ENCODE data around the gene DTYMK.

DTYMK gene

DNA sequence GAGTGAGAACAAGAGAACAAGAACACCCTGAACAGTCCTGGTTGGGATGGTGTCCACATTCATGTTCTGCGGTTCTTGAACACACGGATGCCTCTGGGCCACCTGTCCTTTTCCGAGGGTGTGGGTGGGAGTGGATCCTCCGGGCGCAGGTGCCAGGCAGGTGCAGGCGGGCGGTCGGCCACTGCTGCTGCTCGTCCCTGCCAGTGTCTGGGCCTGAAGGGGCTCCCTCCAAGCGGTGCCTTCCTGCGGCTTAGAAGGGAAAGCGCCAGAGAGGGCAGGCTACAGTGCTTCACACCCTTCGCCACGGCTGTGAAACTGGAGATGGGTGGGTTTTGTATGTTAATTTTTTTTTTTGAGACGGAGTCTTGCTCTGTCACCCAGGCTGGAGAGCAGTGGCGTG is 39.8 kb upstream of the DTYMK start:
- 97 to 98% methylated on average over 14 to 16 of the region's 16 CpGs for WGBS, 2 experiments (ENCODE audit: insufficient coverage in 2 of 2)
- Histone ChIP-seq H3K36me3 (ENCODE audit: control insufficient read depth, insufficient read depth, low read length) (peaks cover 36% of the 10 kb centered on the region), H3K4me3 (ENCODE audit: extremely low read depth, insufficient read depth, low read length, poor library complexity, severe bottlenecking) (no peak overlapping the region), H3K27ac (ENCODE audit: low read depth, low read length, severe bottlenecking) (no peak overlapping the region), H3K9me3 (ENCODE audit: control insufficient read depth, low read length) (peaks cover 21% of the 10 kb centered on the region), H3K4me1 (ENCODE audit: control insufficient read depth, insufficient read depth, low read length, poor library complexity, severe bottlenecking) (no peaks in the 10 kb centered on the region)

DNA sequence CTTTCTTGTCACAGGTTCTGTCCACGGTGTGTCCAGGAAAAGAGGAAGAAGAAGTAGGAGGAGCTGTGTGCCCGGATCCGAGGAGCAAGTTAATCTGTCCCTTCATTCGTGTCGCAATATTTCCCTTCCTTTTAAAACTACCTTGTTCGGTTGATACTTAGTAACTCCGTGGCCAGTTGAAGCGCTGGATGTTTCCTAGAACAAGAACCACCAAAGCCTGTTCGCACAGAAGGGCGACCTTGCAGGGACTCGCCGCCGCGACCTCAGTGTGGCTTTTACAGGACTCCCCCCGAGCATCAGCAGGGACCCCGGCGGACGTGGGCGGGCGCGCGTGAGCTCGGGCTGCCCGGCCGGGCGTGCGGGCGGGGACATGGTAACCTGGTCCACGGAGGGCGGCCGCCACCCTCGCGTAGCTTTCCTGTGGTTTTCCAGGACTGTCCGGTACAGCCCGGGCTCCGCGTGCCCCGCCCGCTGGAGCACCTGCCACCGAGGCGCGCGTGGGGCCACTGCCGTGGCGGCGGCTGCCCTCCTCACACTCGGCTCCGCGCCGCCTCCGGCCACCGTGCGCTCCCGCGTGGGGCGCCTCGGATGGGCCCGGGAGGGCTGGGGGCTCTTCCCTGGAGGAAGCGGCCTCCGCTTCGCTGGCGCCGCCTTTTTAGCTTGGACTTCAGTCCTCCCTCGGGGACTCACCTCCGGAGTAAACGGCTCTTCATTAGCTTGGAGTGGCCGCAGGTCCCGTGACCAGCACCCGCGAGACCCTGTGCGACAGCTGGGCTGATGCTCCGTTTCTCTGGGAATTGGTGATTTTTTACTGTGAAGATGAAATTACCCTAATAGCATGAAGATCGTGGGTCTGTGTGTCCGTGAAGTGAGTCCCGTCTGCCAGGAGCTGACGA is 38.6 kb upstream of the DTYMK start:
- no peak overlapping the region for H3K27ac ChIP-seq (ENCODE audit: low read depth, low read length, severe bottlenecking)
- H3K4me3 ChIP-seq (ENCODE audit: extremely low read depth, insufficient read depth, low read length, poor library complexity, severe bottlenecking), result no peak overlapping the region
- H3K4me1 ChIP-seq (ENCODE audit: control insufficient read depth, insufficient read depth, low read length, poor library complexity, severe bottlenecking), result no peaks in the 10 kb centered on the region
- H3K9me3 ChIP-seq (ENCODE audit: control insufficient read depth, low read length), result peaks cover 21% of the 10 kb centered on the region
- H3K36me3 ChIP-seq (ENCODE audit: control insufficient read depth, insufficient read depth, low read length), result peaks cover 46% of the 10 kb centered on the region
- WGBS, 2 experiments (ENCODE audit: insufficient coverage in 2 of 2), result 96 to 97% methylated on average over 68 to 76 of the region's 76 CpGs

DNA sequence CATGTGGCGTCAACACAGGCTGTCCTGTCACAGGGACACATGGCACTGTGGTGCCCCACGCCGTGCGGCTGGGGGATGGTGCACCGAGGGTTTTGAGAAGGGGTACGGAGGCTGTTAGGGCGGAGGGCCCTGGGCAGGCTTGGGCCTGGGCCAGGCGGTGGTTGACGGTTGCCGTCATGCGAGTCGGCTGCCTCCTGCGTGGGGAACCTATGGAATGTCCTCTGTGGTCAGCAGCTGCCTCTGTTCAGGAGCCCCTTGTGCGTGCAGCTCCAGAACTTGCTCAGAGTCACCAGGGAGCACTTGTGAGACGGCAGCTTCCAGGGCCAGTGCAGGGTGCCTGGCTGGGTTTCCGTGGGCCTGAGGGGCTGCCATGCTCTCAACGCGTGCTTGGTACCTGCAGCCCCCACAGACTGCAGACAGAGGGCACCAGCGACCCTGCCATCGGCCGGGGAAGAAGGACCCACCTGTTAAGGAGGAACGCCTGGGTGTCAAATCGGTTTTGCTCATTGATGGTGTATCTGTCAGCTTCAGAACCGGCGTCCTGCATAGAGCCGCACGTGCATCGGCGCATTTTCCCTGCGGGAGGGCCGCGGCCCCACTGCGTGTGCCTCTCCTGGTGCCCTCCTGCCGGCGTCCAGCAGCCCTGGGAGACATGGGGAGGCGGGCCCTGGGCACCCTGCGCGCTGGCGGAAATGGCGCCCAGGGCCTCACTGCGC is 37.8 kb upstream of the DTYMK start:
- peaks cover 21% of the 10 kb centered on the region for H3K9me3 ChIP-seq (ENCODE audit: control insufficient read depth, low read length)
- no peak overlapping the region for H3K4me3 ChIP-seq (ENCODE audit: extremely low read depth, insufficient read depth, low read length, poor library complexity, severe bottlenecking)
- no peaks in the 10 kb centered on the region for H3K4me1 ChIP-seq (ENCODE audit: control insufficient read depth, insufficient read depth, low read length, poor library complexity, severe bottlenecking)
- no peak overlapping the region for H3K27ac ChIP-seq (ENCODE audit: low read depth, low read length, severe bottlenecking)
- peaks cover 54% of the 10 kb centered on the region for H3K36me3 ChIP-seq (ENCODE audit: control insufficient read depth, insufficient read depth, low read length)
- WGBS, 2 experiments (ENCODE audit: insufficient coverage in 2 of 2), result 94 to 98% methylated on average over 40 to 41 of the region's 41 CpGs

DNA sequence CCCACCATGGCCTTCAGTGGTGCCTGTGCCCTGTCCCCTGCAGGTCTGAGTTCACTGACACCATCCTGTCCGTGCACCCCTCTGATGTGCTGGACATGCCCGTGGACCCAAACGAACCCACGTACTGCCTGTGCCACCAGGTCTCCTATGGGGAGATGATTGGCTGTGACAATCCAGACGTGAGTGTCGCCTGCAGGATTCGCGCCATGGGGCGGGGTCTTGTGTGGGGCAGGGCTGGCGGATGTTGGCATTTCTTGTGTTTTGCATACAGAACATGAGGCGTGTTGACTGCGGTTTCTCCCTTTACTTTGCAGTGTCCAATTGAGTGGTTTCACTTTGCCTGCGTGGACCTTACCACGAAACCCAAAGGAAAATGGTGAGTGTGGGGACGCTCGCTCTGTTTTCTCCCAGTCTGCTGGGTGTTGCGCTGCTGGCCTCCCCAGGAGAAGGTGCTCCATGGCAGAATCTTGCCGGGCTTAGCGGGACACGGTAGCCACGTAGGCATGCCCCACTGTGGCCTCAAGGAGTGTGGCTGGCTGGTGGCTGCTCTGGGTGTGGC is 36.4 kb upstream of the DTYMK start:
- H3K27ac ChIP-seq (ENCODE audit: low read depth, low read length, severe bottlenecking), result no peak overlapping the region
- H3K4me1 ChIP-seq (ENCODE audit: control insufficient read depth, insufficient read depth, low read length, poor library complexity, severe bottlenecking), result no peaks in the 10 kb centered on the region
- H3K36me3 ChIP-seq (ENCODE audit: control insufficient read depth, insufficient read depth, low read length), result peaks cover 67% of the 10 kb centered on the region
- WGBS, 2 experiments (ENCODE audit: insufficient coverage in 2 of 2), result 93 to 97% methylated on average over 17 to 21 of the region's 21 CpGs
- H3K9me3 ChIP-seq (ENCODE audit: control insufficient read depth, low read length), result peaks cover 21% of the 10 kb centered on the region
- H3K4me3 ChIP-seq (ENCODE audit: extremely low read depth, insufficient read depth, low read length, poor library complexity, severe bottlenecking), result no peak overlapping the region

DNA sequence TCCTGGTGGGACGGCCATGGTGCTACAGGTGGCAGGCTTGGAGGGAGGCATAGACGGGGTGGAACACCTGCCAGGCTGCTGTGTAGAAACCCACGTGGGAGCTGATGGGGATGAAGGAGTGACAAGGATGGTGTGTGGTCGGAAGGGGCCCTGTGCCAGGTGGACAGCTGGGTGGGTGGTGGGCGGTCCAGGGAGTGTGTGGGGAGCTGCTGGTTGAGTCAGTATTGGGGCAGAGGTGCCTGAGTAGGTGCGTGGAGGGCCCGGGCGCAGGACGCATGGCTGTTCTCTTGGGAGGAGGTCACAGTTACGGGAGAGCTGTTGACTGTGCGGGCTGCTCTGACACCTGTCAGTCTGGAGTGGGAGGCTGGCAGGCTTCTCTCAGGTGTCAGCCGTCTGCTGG is 35.2 kb upstream of the DTYMK start:
- peaks cover 21% of the 10 kb centered on the region for H3K9me3 ChIP-seq (ENCODE audit: control insufficient read depth, low read length)
- H3K27ac ChIP-seq (ENCODE audit: low read depth, low read length, severe bottlenecking), result no peak overlapping the region
- H3K4me3 ChIP-seq (ENCODE audit: extremely low read depth, insufficient read depth, low read length, poor library complexity, severe bottlenecking), result no peak overlapping the region
- H3K4me1 ChIP-seq (ENCODE audit: control insufficient read depth, insufficient read depth, low read length, poor library complexity, severe bottlenecking), result no peaks in the 10 kb centered on the region
- WGBS, 2 experiments (ENCODE audit: insufficient coverage in 2 of 2), result 82 to 86% methylated on average over 9 to 12 of the region's 12 CpGs
- H3K36me3 ChIP-seq (ENCODE audit: control insufficient read depth, insufficient read depth, low read length), result peaks cover 71% of the 10 kb centered on the region

DNA sequence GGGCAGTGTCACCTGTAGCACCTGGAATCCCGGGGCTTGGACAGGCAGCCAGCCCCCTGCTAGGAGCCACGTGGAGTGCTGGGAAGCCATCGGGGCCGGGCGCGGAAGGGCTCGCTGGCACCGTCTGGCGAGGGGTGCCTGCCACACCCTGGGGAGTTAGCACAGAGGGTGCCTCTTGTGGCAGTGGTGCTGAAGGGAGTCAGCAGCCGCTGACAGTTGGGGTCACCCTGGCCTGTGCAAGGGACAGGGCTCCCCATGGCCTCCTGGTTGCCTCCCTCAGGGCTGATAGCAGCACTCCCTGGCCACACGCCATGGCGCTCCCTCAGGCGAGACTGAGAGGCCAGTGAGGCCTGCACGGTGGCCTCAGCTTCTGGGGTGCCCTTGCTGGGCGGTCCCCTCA is 33.9 kb upstream of the DTYMK start:
- H3K36me3 ChIP-seq (ENCODE audit: control insufficient read depth, insufficient read depth, low read length), result peaks cover 83% of the 10 kb centered on the region
- no peak overlapping the region for H3K27ac ChIP-seq (ENCODE audit: low read depth, low read length, severe bottlenecking)
- no peak overlapping the region for H3K4me3 ChIP-seq (ENCODE audit: extremely low read depth, insufficient read depth, low read length, poor library complexity, severe bottlenecking)
- peaks cover 21% of the 10 kb centered on the region for H3K9me3 ChIP-seq (ENCODE audit: control insufficient read depth, low read length)
- H3K4me1 ChIP-seq (ENCODE audit: control insufficient read depth, insufficient read depth, low read length, poor library complexity, severe bottlenecking), result no peaks in the 10 kb centered on the region
- WGBS, 2 experiments (ENCODE audit: insufficient coverage in 2 of 2), result 91% methylated on average over 10 to 14 of the region's 15 CpGs

DNA sequence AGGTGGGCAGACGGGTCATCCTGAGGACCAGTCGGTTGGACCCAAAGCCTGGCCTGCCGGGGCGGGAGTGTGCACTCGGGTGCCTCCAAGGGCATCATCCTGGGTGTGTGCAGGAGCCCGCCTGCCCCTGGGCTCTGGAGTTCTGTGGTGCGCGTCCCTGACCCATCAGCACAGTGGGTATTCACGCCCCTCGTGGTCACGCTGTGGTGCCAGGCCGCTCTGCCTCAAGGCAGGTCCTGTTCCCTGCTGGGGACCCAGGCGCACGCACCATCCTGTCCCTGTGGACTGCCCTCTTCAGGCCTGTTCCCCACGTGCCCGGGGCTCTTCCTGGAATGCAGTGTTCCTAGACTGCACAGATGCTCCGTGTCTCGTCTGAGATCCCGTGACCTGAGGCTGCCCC is 33.5 kb upstream of the DTYMK start:
- Histone ChIP-seq H3K27ac (ENCODE audit: low read depth, low read length, severe bottlenecking) (no peak overlapping the region), H3K36me3 (ENCODE audit: control insufficient read depth, insufficient read depth, low read length) (peaks cover 86% of the 10 kb centered on the region), H3K4me1 (ENCODE audit: control insufficient read depth, insufficient read depth, low read length, poor library complexity, severe bottlenecking) (no peaks in the 10 kb centered on the region), H3K9me3 (ENCODE audit: control insufficient read depth, low read length) (peaks cover 21% of the 10 kb centered on the region), H3K4me3 (ENCODE audit: extremely low read depth, insufficient read depth, low read length, poor library complexity, severe bottlenecking) (no peak overlapping the region)
- WGBS, 2 experiments (ENCODE audit: insufficient coverage in 2 of 2), result 97 to 98% methylated on average over 14 to 19 of the region's 19 CpGs

DNA sequence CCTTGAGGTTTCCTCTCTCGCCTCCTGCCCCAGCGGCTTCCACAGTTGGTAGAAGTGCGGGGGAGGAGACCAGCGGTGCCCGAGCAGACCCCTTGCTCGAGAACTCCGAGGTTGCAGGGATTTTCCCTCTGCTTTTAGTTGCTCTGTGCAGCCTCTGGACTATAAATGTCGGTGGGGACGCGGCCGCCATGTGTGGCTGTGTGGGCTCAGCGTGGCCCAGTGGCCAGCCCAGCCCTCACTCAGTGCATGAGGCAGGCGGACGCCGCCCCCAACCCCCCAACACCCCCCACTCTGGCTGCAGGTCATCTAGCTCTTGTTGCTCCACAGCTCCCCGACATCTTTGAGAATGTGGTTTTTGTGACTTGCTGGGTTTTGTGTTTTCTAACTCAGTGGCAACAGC is 32.5 kb upstream of the DTYMK start:
- H3K27ac ChIP-seq (ENCODE audit: low read depth, low read length, severe bottlenecking), result no peak overlapping the region
- WGBS, 2 experiments (ENCODE audit: insufficient coverage in 2 of 2), result 87 to 92% methylated on average over 6 to 12 of the region's 16 CpGs
- peaks cover 21% of the 10 kb centered on the region for H3K9me3 ChIP-seq (ENCODE audit: control insufficient read depth, low read length)
- no peak overlapping the region for H3K4me3 ChIP-seq (ENCODE audit: extremely low read depth, insufficient read depth, low read length, poor library complexity, severe bottlenecking)
- no peaks in the 10 kb centered on the region for H3K4me1 ChIP-seq (ENCODE audit: control insufficient read depth, insufficient read depth, low read length, poor library complexity, severe bottlenecking)
- H3K36me3 ChIP-seq (ENCODE audit: control insufficient read depth, insufficient read depth, low read length), result peaks cover 88% of the 10 kb centered on the region

DNA sequence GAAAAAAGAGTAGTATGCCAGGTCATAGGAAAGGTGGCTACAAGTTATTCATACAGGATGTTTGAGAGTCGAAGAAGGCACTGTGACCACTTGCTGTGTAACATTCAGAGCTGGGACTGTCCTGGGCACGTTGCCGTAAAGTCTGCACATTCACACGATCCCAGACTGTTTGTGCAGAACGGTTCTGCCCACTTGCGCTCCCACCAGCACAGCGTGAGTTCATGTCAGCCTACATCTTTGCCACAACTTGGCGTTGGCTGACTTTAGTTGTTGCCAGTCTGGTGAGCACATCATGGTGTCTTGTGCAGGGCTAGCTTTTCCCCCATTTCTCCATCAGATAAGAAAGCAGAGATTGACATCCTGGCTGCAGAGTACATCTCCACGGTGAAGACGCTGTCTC is 22.3 kb upstream of the DTYMK start:
- no peaks in the 10 kb centered on the region for H3K4me1 ChIP-seq (ENCODE audit: control insufficient read depth, insufficient read depth, low read length, poor library complexity, severe bottlenecking)
- H3K9me3 ChIP-seq (ENCODE audit: control insufficient read depth, low read length), result peaks cover 13% of the 10 kb centered on the region
- WGBS, 2 experiments (ENCODE audit: insufficient coverage in 2 of 2), result 94 to 98% methylated on average over 10 of the region's 10 CpGs
- peaks cover 83% of the 10 kb centered on the region for H3K36me3 ChIP-seq (ENCODE audit: control insufficient read depth, insufficient read depth, low read length)
- H3K27ac ChIP-seq (ENCODE audit: low read depth, low read length, severe bottlenecking), result no peak overlapping the region
- no peak overlapping the region for H3K4me3 ChIP-seq (ENCODE audit: extremely low read depth, insufficient read depth, low read length, poor library complexity, severe bottlenecking)

DNA sequence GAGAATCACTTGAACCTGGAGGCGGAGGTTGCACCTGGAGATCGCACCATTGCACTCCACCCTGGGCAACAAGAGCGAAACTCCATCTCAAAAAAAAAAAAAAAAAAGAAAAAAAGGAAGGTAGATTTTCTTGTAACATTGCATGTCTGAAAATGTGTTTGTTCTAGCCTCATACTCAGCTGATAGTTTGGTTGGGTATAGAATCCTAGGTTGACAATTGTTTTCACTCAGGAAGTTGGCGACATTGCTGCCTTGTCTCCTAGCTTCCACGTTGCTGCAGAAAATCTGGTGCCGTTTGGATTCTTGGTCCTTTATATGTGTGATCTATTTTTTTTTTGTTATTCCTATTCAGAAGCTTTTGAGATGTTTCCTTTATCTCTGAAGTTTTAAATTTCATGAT is 19.9 kb upstream of the DTYMK start:
- no peaks in the 10 kb centered on the region for H3K4me1 ChIP-seq (ENCODE audit: control insufficient read depth, insufficient read depth, low read length, poor library complexity, severe bottlenecking)
- no peak overlapping the region for H3K27ac ChIP-seq (ENCODE audit: low read depth, low read length, severe bottlenecking)
- 88 to 100% methylated on average over 1 to 3 of the region's 6 CpGs for WGBS, 2 experiments (ENCODE audit: insufficient coverage in 2 of 2)
- H3K9me3 ChIP-seq (ENCODE audit: control insufficient read depth, low read length), result peaks cover 13% of the 10 kb centered on the region
- H3K36me3 ChIP-seq (ENCODE audit: control insufficient read depth, insufficient read depth, low read length), result peaks cover 67% of the 10 kb centered on the region
- no peak overlapping the region for H3K4me3 ChIP-seq (ENCODE audit: extremely low read depth, insufficient read depth, low read length, poor library complexity, severe bottlenecking)

Measured in mesodermal cell (in vitro differentiated cells).